Calu3 (cell line): ENCODE data around the gene CEP68. TPM values are rescaled to one million over a fixed set of nuclear protein-coding genes. Genes with fewer than 3 reads are reported as not detected.

Experiments used
- BruUV-seq: library from RNA; stranded (reverse); fragments of 400-500 nt; replicated peaks from 2 replicates; lab custom pipeline; 2021; lab: Mats Ljungman, UMichigan
- CTCF ChIA-PET: fragments of 300-600 bp; sonication (Branson Sonifier 250); formaldehyde crosslinking; loops from one replicate; lab custom pipeline; 2022; ENCODE audit warnings: antibody characterized with exemption; lab: Charles Lee
- DNase-seq: peaks from one replicate; pipeline ENCODE4 v3.0.0; 2022
- H3K27ac Mint-ChIP-seq: one replicate; pipeline ENCODE4 v1.8.0; 2022; ENCODE audit warnings: mixed read lengths; ENCODE audit not compliant: unreplicated experiment
- H3K27me3 Mint-ChIP-seq: one replicate; pipeline ENCODE4 v1.8.0; 2022; ENCODE audit warnings: mixed read lengths; ENCODE audit not compliant: unreplicated experiment
- H3K36me3 Mint-ChIP-seq: one replicate; pipeline ENCODE4 v1.8.0; 2022; ENCODE audit warnings: mild to moderate bottlenecking, moderate library complexity, mixed read lengths; ENCODE audit not compliant: insufficient read depth, unreplicated experiment
- H3K4me1 Mint-ChIP-seq: one replicate; pipeline ENCODE4 v1.8.0; 2022; ENCODE audit warnings: mild to moderate bottlenecking, low read depth, mixed read lengths; ENCODE audit not compliant: unreplicated experiment
- H3K4me3 Mint-ChIP-seq: one replicate; pipeline ENCODE4 v1.8.0; 2022; ENCODE audit warnings: mild to moderate bottlenecking, low read depth, moderate library complexity, mixed read lengths; ENCODE audit not compliant: unreplicated experiment
- H3K9me3 Mint-ChIP-seq: one replicate; pipeline ENCODE4 v1.8.0; 2022; ENCODE audit warnings: low read depth, mixed read lengths; ENCODE audit not compliant: unreplicated experiment
- intact Hi-C: fragments of 100-400 bp; cut with micrococcal nuclease; formaldehyde crosslinking; loops from one replicate; pipeline ENCODE4 v1.10.0; 2022; ENCODE audit not compliant: unreplicated experiment
- total RNA-seq: library from RNA; stranded (reverse); gene quantifications from 2 replicates; pipeline ENCODE4 v1.2.3, GENCODE V29; 2022
- TF ChIP-seq, protein P1 (sequence below): fragments of 200-600 bp; IDR thresholded peaks from one replicate; pipeline ENCODE4 v1.8.0; 2022; ENCODE audit warnings: antibody characterized with exemption; ENCODE audit not compliant: unreplicated experiment

Gene CEP68
- total RNA-seq, 1 experiment from 2014 or later, result 9.6 TPM

DNA sequence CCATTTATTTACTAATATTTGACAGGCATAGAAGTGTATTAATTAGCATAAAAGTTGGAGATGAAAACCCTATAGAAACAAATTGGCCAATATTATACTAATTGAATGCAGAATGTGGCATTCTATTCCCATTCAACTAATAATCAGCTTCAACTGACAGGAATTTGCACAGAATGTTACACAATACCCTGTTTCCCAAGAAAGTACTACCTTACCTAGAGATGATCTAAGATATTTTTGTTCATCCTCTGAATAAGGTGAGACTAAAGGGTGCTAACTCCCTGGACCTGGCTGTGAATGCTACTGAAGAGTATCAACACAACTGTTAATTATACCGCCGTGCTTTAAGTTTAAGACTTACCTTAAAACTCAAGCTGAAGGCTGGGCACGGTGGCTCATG, 28.9 kb downstream of the CEP68 start:
- Mint-ChIP-seq H3K36me3 (peaks cover 80% of the 10 kb centered on the region), H3K4me3 (no peak overlapping the region)
- CTCF ChIA-PET, result no interaction called here

DNA sequence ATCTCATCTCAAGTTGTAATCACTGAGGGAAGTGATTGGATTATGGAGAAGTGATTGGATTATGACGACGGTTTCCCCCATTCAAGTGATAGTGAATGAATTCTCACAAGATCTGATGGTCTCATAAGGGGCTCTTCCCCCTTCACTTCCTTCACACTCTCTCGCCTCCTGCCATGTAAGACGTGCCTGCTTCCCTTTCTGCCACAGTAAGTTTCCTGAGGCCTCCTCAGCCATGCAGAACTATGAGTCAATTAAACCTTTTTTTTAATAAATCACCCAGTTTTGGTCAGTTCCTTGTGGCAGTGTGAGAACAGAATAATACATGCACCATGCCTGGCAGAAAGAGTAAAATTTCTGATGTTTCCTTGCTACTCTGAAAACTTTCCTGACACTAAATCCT, 36.6 kb downstream of the CEP68 start:
- Mint-ChIP-seq H3K4me1 (no peaks in the 10 kb centered on the region), H3K4me3 (no peak overlapping the region), H3K27ac (peak overlapping the region; percentile 56), H3K36me3 (peaks cover 81% of the 10 kb centered on the region), H3K27me3 (no peaks in the 10 kb centered on the region), H3K9me3 (no peaks in the 10 kb centered on the region)
- TF ChIP-seq, protein P1, sequence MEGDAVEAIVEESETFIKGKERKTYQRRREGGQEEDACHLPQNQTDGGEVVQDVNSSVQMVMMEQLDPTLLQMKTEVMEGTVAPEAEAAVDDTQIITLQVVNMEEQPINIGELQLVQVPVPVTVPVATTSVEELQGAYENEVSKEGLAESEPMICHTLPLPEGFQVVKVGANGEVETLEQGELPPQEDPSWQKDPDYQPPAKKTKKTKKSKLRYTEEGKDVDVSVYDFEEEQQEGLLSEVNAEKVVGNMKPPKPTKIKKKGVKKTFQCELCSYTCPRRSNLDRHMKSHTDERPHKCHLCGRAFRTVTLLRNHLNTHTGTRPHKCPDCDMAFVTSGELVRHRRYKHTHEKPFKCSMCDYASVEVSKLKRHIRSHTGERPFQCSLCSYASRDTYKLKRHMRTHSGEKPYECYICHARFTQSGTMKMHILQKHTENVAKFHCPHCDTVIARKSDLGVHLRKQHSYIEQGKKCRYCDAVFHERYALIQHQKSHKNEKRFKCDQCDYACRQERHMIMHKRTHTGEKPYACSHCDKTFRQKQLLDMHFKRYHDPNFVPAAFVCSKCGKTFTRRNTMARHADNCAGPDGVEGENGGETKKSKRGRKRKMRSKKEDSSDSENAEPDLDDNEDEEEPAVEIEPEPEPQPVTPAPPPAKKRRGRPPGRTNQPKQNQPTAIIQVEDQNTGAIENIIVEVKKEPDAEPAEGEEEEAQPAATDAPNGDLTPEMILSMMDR, result no peak
- intact Hi-C loops, result no loop called here
- CTCF ChIA-PET, result interaction anchor here (0.7 kb wide), 1 partner anchor 636 kb away, joined by 5 read pairs; no protein-coding TSS in a partner anchor
- BruUV-seq, result no TSS peak
- DNase-seq, result no peak

More for the DNA sequence above, 28.9 kb downstream of the CEP68 start:
- TF ChIP-seq, protein P1, result no peak
- no peaks in the 10 kb centered on the region for H3K9me3 Mint-ChIP-seq
- no peaks in the 10 kb centered on the region for H3K4me1 Mint-ChIP-seq
- H3K27ac Mint-ChIP-seq, result no peak overlapping the region
- DNase-seq, result no peak
- no TSS peak for BruUV-seq
- H3K27me3 Mint-ChIP-seq, result no peaks in the 10 kb centered on the region
- intact Hi-C loops, result loop anchor here (5.0 to 10.0 kb wide), 2 partner anchors 80 to 102 kb away; no protein-coding TSS in a partner anchor

DNA sequence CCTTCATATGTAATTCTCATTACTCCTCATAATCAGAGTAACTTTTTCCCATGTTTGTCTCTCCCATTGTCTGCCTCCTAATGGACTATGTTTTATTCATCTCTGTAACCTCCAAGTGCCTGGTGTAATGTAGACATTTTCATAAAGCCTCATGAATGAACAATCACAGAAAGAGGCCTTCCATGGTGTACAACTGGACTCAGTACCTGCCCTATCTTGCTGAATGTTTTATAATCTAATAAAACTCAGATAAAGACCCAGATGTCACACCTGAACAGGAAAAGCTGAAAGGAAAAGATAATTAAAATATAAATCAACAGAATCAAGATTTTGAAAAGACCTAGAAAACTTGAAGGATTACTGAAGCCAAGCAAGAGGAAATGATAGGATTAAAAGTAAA, 37.0 kb downstream of the CEP68 start:
- Mint-ChIP-seq H3K27ac (peak overlapping the region; percentile 56), H3K9me3 (no peaks in the 10 kb centered on the region), H3K4me3 (no peak overlapping the region), H3K36me3 (peaks cover 81% of the 10 kb centered on the region), H3K27me3 (no peaks in the 10 kb centered on the region), H3K4me1 (no peaks in the 10 kb centered on the region)
- intact Hi-C loops, result no loop called here
- no peak for DNase-seq
- BruUV-seq, result no TSS peak
- CTCF ChIA-PET, result interaction anchor here (0.7 kb wide), 2 partner anchors 24 to 636 kb away, joined by 4 to 5 read pairs; no protein-coding TSS in a partner anchor
- TF ChIP-seq, protein P1, result no peak

DNA sequence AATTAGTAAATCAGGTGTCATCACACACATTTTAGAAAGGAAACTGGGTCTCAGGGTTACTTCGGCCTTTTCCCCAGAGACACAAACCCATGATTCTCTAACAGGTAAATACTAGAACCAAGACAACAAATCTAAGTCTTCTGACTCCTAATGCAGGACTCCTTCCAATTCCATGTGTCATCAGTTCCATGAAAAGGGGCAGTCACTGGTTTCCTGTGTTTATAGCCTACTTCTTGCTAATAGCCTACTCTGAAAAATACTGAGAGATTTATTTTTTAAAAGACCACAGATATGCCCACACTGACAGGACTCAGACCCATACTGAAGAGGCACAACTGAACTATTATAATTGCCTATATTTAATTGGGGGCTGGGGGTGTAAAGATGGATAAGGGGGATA, 40.7 kb downstream of the CEP68 start:
- BruUV-seq, result no TSS peak
- intact Hi-C loops, result no loop called here
- no peak for DNase-seq
- Mint-ChIP-seq H3K4me3 (no peak overlapping the region), H3K27me3 (no peaks in the 10 kb centered on the region), H3K36me3 (peaks cover 72% of the 10 kb centered on the region), H3K27ac (no peak overlapping the region), H3K4me1 (no peaks in the 10 kb centered on the region), H3K9me3 (no peaks in the 10 kb centered on the region)
- TF ChIP-seq, protein P1, result no peak
- CTCF ChIA-PET, result no interaction called here
